Tibial nerve (tissue), 4 donors: Measurements from ENCODE around the gene STRIT1.

Experiments used
- CTCF ChIP-seq, 5 experiments: fragments of 200-600 bp in 3 of 5; fragments of 450-650 bp in 2 of 5; sonication (generic) in 3 of 5; IDR thresholded peaks; one replicate each; pipeline ENCODE4 v1.5.1; 2016 to 2019; ENCODE audit warnings: antibody characterized with exemption in 5 of 5, mild to moderate bottlenecking in 3 of 5, moderate library complexity in 2 of 5
- EP300 ChIP-seq, 2 donors: sonication (generic); formaldehyde crosslinking; IDR thresholded peaks; one replicate each; pipeline ENCODE4 v1.6.1; 2017; ENCODE audit warnings: antibody characterized with exemption in 2 of 2, mild to moderate bottlenecking in 1 of 2

GRCh38 chr3:155327430-155327829, 33.9 kb upstream of the STRIT1 start:
- TF ChIP-seq EP300 (IDR thresholded peaks at IDR 0.05) (no peak), CTCF (IDR thresholded peaks at IDR 0.05) (no peak)
